Gastroesophageal sphincter (tissue), 3 donors: ENCODE results near the gene NPVF.

Experiments
- CTCF ChIP-seq, 4 experiments: fragments of 200-600 bp in 2 of 4; fragments of 450-650 bp in 2 of 4; sonication (generic) in 1 of 4; IDR thresholded peaks; one replicate each; pipeline ENCODE4 v1.5.1; 2017 to 2019; ENCODE audit warnings: antibody characterized with exemption in 4 of 4, mild to moderate bottlenecking in 2 of 4, moderate library complexity in 2 of 4
- EP300 ChIP-seq: sonication (generic); formaldehyde crosslinking; IDR thresholded peaks from one replicate; pipeline ENCODE4 v1.6.1; 2017; ENCODE audit warnings: antibody characterized with exemption, mild to moderate bottlenecking
- POLR2A ChIP-seq, 2 donors: fragments of 450-650 bp; IDR thresholded peaks; one replicate each; pipeline ENCODE4 v1.6.1; 2017; ENCODE audit warnings: antibody characterized with exemption in 2 of 2, mild to moderate bottlenecking in 2 of 2, moderate library complexity in 1 of 2
- POLR2AphosphoS5 ChIP-seq: sonication (generic); formaldehyde crosslinking; IDR thresholded peaks from one replicate; pipeline ENCODE4 v1.6.1; 2017; ENCODE audit warnings: antibody characterized with exemption

- TF ChIP-seq CTCF (IDR thresholded peaks at IDR 0.05) = no peak
- no peak for TF ChIP-seq POLR2AphosphoS5
- no peak for TF ChIP-seq POLR2A (IDR thresholded peaks at IDR 0.05)
- TF ChIP-seq EP300 = no peak
These were observed 27.5 kb upstream of the NPVF start for GRCh38 chr7:25255611-25256332.
